Measurements from ENCODE around the gene NFX1. TPM values are rescaled to one million over a fixed set of nuclear protein-coding genes. Genes with fewer than 3 reads are reported as not detected.
"Not testable (repeated sequence)": the region's sequence is repeated elsewhere in the genome, so short reads cannot be mapped to it uniquely, and the experiment has no call there.

Gene NFX1
- polyA plus RNA-seq, 1 experiment = 32.2 TPM

GRCh38 chr9:33311953-33312352, 21.6 kb downstream of the NFX1 start:
- no peak for DNase-seq (ENCODE audit: low read depth)
- H3K27me3 ChIP-seq (ENCODE audit: control insufficient read depth, insufficient read depth, low read length) = no peaks in the 10 kb centered on the region
- no peak for TF ChIP-seq CTCF (IDR thresholded peaks at IDR 0.05; ENCODE audit: insufficient read depth, low read depth, low read length)
- POLR2A ChIA-PET = no interaction called here
- CTCF ChIA-PET = no interaction called here
- no peak overlapping the region for H3K4me3 ChIP-seq (ENCODE audit: low read depth, low read length)
- H3K36me3 ChIP-seq (ENCODE audit: control insufficient read depth, insufficient read depth, low read length) = peaks cover 21% of the 10 kb centered on the region

- TF ChIP-seq CTCF (IDR thresholded peaks at IDR 0.05; ENCODE audit: insufficient read depth, low read depth, low read length) = no peak
- Histone ChIP-seq H3K27me3 (ENCODE audit: control insufficient read depth, insufficient read depth, low read length) (no peaks in the 10 kb centered on the region), H3K36me3 (ENCODE audit: control insufficient read depth, insufficient read depth, low read length) (peaks cover 15% of the 10 kb centered on the region), H3K4me3 (ENCODE audit: low read depth, low read length) (no peak overlapping the region)
- POLR2A ChIA-PET = no interaction called here
- CTCF ChIA-PET = interaction anchor here (2.2 kb wide), 1 partner anchor 19 kb away, joined by 6 read pairs; no protein-coding TSS in a partner anchor
- no peak for DNase-seq (ENCODE audit: low read depth)
Observed at GRCh38 chr9:33315371-33315770, 25.1 kb downstream of the NFX1 start.

- H3K4me3 ChIP-seq (ENCODE audit: low read depth, low read length); H3K27me3 ChIP-seq (ENCODE audit: control insufficient read depth, insufficient read depth, low read length); DNase-seq (ENCODE audit: low read depth); POLR2A ChIA-PET: not testable (repeated sequence)
- CTCF ChIA-PET = interaction anchor here (0.6 to 2.2 kb wide), 3 partner anchors 13 to 22 kb away, joined by 3 to 6 read pairs (median 3); no protein-coding TSS in a partner anchor
- peaks cover 13% of the 10 kb centered on the region for H3K36me3 ChIP-seq (ENCODE audit: control insufficient read depth, insufficient read depth, low read length)
Observed at GRCh38 chr9:33317136-33317535, 26.8 kb downstream of the NFX1 start.

GRCh38 chr9:33318225-33318624, 27.9 kb downstream of the NFX1 start:
- CTCF ChIA-PET = interaction anchor here (1.6 kb wide), 1 partner anchor 9 kb away, joined by 4 read pairs; no protein-coding TSS in a partner anchor
- TF ChIP-seq CTCF (IDR thresholded peaks at IDR 0.05; ENCODE audit: insufficient read depth, low read depth, low read length) = no peak
- no peak for DNase-seq (ENCODE audit: low read depth)
- H3K4me3 ChIP-seq (ENCODE audit: low read depth, low read length) = no peak overlapping the region
- POLR2A ChIA-PET = no interaction called here
- no peaks in the 10 kb centered on the region for H3K27me3 ChIP-seq (ENCODE audit: control insufficient read depth, insufficient read depth, low read length)
- H3K36me3 ChIP-seq (ENCODE audit: control insufficient read depth, insufficient read depth, low read length) = peaks cover 19% of the 10 kb centered on the region

GRCh38 chr9:33318781-33319180, 28.5 kb downstream of the NFX1 start:
- ChIA-PET POLR2A (no interaction called here), CTCF (interaction anchor here (1.6 kb wide), 1 partner anchor 10 kb away, joined by 4 read pairs; no protein-coding TSS in a partner anchor)
- Histone ChIP-seq H3K4me3 (ENCODE audit: low read depth, low read length) (no peak overlapping the region), H3K27me3 (ENCODE audit: control insufficient read depth, insufficient read depth, low read length) (no peaks in the 10 kb centered on the region), H3K36me3 (ENCODE audit: control insufficient read depth, insufficient read depth, low read length) (peaks cover 15% of the 10 kb centered on the region)
- DNase-seq (ENCODE audit: low read depth) = no peak
- no peak for TF ChIP-seq CTCF (IDR thresholded peaks at IDR 0.05; ENCODE audit: insufficient read depth, low read depth, low read length)

GRCh38 chr9:33320230-33320567, 29.9 kb downstream of the NFX1 start:
- TF ChIP-seq CTCF (IDR thresholded peaks at IDR 0.05; ENCODE audit: insufficient read depth, low read depth, low read length) = no peak
- ChIA-PET POLR2A (interaction anchor here (0.8 kb wide), 1 partner anchor 295 kb away, joined by 5 read pairs; the partner anchor contains the start of gene DNAJA1), CTCF (interaction anchor here (0.8 to 1.3 kb wide), 5 partner anchors 32 to 143 kb away, joined by 3 read pairs; no protein-coding TSS in a partner anchor)
- Histone ChIP-seq H3K4me3 (ENCODE audit: low read depth, low read length) (no peak overlapping the region), H3K36me3 (ENCODE audit: control insufficient read depth, insufficient read depth, low read length) (peaks cover 16% of the 10 kb centered on the region), H3K27me3 (ENCODE audit: control insufficient read depth, insufficient read depth, low read length) (no peaks in the 10 kb centered on the region)
- DNase-seq (ENCODE audit: low read depth) = no peak
